CD4-positive, alpha-beta T cell treated with Interferon gamma for 1 hour (primary cell): Measurements from ENCODE around the gene TMEM164.

Experiments used
- DNase-seq: peaks from one replicate; pipeline ENCODE4 v3.0.0-alpha.2; 2020

Gene TMEM164

GRCh38 chrX:110086162-110086915 is 83.4 kb downstream of the TMEM164 start:
- no peak for DNase-seq

- no peak for DNase-seq
Observed at GRCh38 chrX:110086916-110087484, 84.1 kb downstream of the TMEM164 start.

- DNase-seq: peak; percentile 17
Observed at GRCh38 chrX:110087485-110088356, 84.8 kb downstream of the TMEM164 start.

GRCh38 chrX:110089656-110090403 is 86.9 kb downstream of the TMEM164 start:
- DNase-seq: peak; percentile 18

GRCh38 chrX:110097920-110098319 is 95.0 kb downstream of the TMEM164 start:
- no peak for DNase-seq

GRCh38 chrX:110103344-110103743 is 100.4 kb downstream of the TMEM164 start:
- DNase-seq: no peak

- no peak for DNase-seq
Observed at GRCh38 chrX:110104078-110104477, 101.2 kb downstream of the TMEM164 start.

- DNase-seq: no peak
Observed at GRCh38 chrX:110108381-110108821, 105.5 kb downstream of the TMEM164 start.

- no peak for DNase-seq
Observed at GRCh38 chrX:110114260-110114776, 111.4 kb downstream of the TMEM164 start.

GRCh38 chrX:110116066-110116980 is 113.4 kb downstream of the TMEM164 start:
- DNase-seq: no peak

- no peak for DNase-seq
Observed at GRCh38 chrX:110118530-110118929, 115.6 kb downstream of the TMEM164 start.

- no peak for DNase-seq
Observed at GRCh38 chrX:110119480-110119879, 116.6 kb downstream of the TMEM164 start.

GRCh38 chrX:110120025-110120424 is 117.1 kb downstream of the TMEM164 start:
- DNase-seq: no peak

GRCh38 chrX:110123331-110123782 is 120.4 kb downstream of the TMEM164 start:
- no peak for DNase-seq

GRCh38 chrX:110125446-110126162 is 122.7 kb downstream of the TMEM164 start:
- no peak for DNase-seq

GRCh38 chrX:110131031-110131430 is 128.1 kb downstream of the TMEM164 start:
- no peak for DNase-seq

GRCh38 chrX:110132450-110133114 is 129.7 kb downstream of the TMEM164 start:
- DNase-seq: no peak

- DNase-seq: no peak
Observed at GRCh38 chrX:110133735-110134370, 130.9 kb downstream of the TMEM164 start.

- no peak for DNase-seq
Observed at GRCh38 chrX:110135618-110136017, 132.7 kb downstream of the TMEM164 start.

GRCh38 chrX:110136136-110136535 is 133.2 kb downstream of the TMEM164 start:
- DNase-seq: no peak
